Tibial artery (tissue), 4 donors: ENCODE measurements around the gene MEIKIN.
"Not testable (repeated sequence)": the region's sequence is repeated elsewhere in the genome, so short reads cannot be mapped to it uniquely, and the experiment has no call there.

ENCODE experiments used
- DNase-seq, 2 donors: peaks; one replicate each; pipeline ENCODE4 v3.0.0-alpha.2; 2019
- H3K27ac ChIP-seq, 2 donors: fragments of 200-600 bp; sonication (generic) in 1 of 2; 1 replicate in 1 of 2; 2 replicates in 1 of 2; pipeline ENCODE4 v1.5.1; 2018 to 2019; ENCODE audit warnings: mild to moderate bottlenecking in 1 of 2
- H3K27me3 ChIP-seq, 2 donors: fragments of 200-600 bp; sonication (generic) in 1 of 2; one replicate each; pipeline versions ENCODE4 v1.5.1 to v1.6.0; 2016 to 2019
- H3K36me3 ChIP-seq, 3 donors: fragments of 200-600 bp; sonication (generic) in 2 of 3; one replicate each; pipeline ENCODE4 v1.5.1; 2016 to 2019; ENCODE audit warnings: mild to moderate bottlenecking in 2 of 3
- H3K4me1 ChIP-seq, 4 donors: fragments of 200-600 bp; sonication (generic) in 2 of 4; 1 replicate in 3 of 4; 2 replicates in 1 of 4; pipeline ENCODE4 v1.5.1; 2016 to 2019
- H3K4me3 ChIP-seq, 2 donors: fragments of 200-600 bp; sonication (generic) in 1 of 2; 1 replicate in 1 of 2; 2 replicates in 1 of 2; pipeline ENCODE4 v1.5.1; 2018 to 2019; ENCODE audit warnings: mild to moderate bottlenecking in 2 of 2
- H3K9me3 ChIP-seq, 3 donors: fragments of 200-600 bp; sonication (generic) in 1 of 3; one replicate each; pipeline ENCODE4 v1.5.1; 2016 to 2019
- intact Hi-C: fragments of 100-400 bp; cut with DNase I; formaldehyde crosslinking; loops from one replicate; pipeline ENCODE4 v1.15.0; 2023; ENCODE audit warnings: low total_unique reads
- TF ChIP-seq, protein P1 (sequence below), 2 experiments: fragments of 200-600 bp in 1 of 2; fragments of 450-650 bp in 1 of 2; IDR thresholded peaks; one replicate each; pipeline ENCODE4 v1.5.1; 2017 to 2019; ENCODE audit warnings: antibody characterized with exemption in 2 of 2, mild to moderate bottlenecking in 1 of 2, moderate library complexity in 1 of 2

MEIKIN gene

DNA sequence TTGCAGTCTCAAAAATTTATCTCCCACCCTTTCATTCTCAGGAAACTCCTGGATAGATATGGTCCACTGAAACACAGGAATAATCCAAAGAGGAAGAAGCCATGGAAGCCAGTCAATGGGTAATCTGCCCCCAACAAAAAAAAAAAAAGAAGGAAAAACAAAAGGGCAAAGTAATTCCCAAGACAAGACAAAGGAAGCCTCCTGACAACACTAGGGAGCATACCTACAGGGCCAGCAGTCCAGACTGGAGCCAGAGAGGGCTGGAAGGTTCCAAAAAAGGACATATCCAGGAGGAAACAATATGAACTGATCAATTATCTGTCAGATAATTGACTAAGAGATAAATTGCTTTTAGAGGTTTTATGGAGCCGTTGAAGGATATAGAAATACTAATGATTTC, 161.6 kb downstream of the MEIKIN start:
- Histone ChIP-seq H3K4me1 (peaks cover 0 to 50% (median 10%) of the 10 kb centered on the region in 4 donors), H3K27ac (no peak overlapping the region), H3K9me3 (no peaks in the 10 kb centered on the region), H3K4me3 (no peak overlapping the region), H3K36me3 (no peaks in the 10 kb centered on the region), H3K27me3 (no peaks in the 10 kb centered on the region)
- no peak for DNase-seq
- TF ChIP-seq, protein P1, sequence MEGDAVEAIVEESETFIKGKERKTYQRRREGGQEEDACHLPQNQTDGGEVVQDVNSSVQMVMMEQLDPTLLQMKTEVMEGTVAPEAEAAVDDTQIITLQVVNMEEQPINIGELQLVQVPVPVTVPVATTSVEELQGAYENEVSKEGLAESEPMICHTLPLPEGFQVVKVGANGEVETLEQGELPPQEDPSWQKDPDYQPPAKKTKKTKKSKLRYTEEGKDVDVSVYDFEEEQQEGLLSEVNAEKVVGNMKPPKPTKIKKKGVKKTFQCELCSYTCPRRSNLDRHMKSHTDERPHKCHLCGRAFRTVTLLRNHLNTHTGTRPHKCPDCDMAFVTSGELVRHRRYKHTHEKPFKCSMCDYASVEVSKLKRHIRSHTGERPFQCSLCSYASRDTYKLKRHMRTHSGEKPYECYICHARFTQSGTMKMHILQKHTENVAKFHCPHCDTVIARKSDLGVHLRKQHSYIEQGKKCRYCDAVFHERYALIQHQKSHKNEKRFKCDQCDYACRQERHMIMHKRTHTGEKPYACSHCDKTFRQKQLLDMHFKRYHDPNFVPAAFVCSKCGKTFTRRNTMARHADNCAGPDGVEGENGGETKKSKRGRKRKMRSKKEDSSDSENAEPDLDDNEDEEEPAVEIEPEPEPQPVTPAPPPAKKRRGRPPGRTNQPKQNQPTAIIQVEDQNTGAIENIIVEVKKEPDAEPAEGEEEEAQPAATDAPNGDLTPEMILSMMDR (IDR thresholded peaks at IDR 0.05), result no peak
- intact Hi-C loops, result no loop called here

DNA sequence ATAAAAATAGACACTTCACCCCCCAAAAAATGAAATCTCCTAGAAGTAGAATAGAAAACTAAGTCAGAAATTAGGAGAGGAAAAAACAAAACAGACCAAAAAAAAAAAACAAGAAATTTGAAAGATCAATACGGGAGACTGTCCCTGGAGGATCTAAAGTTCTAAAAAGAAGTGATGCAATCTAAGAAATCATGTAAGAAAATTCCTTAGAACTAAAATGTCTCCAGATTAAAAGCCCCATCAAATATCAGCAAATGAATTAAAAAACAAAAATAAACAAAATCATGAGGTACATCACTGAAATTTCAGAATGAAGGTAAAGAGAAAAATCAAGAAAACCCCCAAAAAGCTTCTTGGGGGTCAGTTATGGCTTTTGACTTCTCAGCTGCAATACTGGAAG, 162.1 kb downstream of the MEIKIN start:
- intact Hi-C loops, result no loop called here
- no peaks in the 10 kb centered on the region for H3K9me3 ChIP-seq
- TF ChIP-seq, protein P1 (IDR thresholded peaks at IDR 0.05), result no peak

DNA sequence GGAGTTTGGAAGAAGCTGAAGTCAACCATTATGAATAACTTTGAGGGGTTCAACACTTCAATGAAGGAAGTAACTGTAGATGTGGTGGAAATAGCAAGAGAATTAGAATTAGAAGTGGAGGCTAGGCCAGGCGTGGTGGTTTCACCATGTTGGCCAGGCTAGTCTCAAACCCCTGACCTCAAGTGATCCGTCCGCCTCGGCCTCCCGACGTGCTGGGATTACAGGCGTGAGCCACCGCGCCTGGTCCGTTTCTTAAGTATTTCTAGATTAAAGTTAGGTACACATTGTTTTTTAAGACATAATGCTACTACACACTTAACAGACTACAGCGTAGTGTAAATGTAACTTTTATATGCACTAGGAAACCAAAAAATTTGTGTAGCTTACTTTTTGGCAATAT, 162.7 kb downstream of the MEIKIN start:
- Histone ChIP-seq H3K36me3 (no peaks in the 10 kb centered on the region), H3K4me3 (no peak overlapping the region), H3K27ac (no peak overlapping the region), H3K9me3 (no peaks in the 10 kb centered on the region), H3K4me1 (peaks cover 0 to 47% (median 10%) of the 10 kb centered on the region in 4 donors), H3K27me3 (no peaks in the 10 kb centered on the region)
- intact Hi-C loops, result no loop called here
- no peak for DNase-seq
- TF ChIP-seq, protein P1 (IDR thresholded peaks at IDR 0.05), result no peak

More for the DNA sequence above, 162.1 kb downstream of the MEIKIN start:
- H3K27me3 ChIP-seq, result no peaks in the 10 kb centered on the region
- H3K27ac ChIP-seq, result no peak overlapping the region
- DNase-seq, result no peak
- no peak overlapping the region for H3K4me3 ChIP-seq
- peaks cover 0 to 50% (median 10%) of the 10 kb centered on the region in 4 donors for H3K4me1 ChIP-seq
- H3K36me3 ChIP-seq, result no peaks in the 10 kb centered on the region

DNA sequence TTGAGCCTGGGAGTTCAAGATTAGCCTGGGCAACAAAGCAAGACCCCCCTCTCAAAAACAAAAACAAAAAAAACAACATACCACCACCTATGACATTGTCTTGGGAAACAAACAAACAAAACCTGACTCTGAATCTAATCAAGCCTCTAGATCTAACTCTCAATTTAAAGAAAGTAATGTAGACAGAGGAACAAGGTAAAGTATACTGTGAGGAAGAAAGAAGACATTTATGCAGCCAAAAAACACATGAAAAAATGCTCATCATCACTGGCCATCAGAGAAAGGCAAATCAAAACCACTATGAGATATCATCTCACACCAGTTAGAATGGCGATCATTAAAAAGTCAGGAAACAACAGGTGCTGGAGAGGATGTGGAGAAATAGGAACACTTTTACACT, 167.3 kb downstream of the MEIKIN start:
- DNase-seq, H3K36me3 ChIP-seq, H3K27ac ChIP-seq, H3K9me3 ChIP-seq, H3K27me3 ChIP-seq, intact Hi-C loops, H3K4me3 ChIP-seq: not testable (repeated sequence)
- peaks cover 0 to 68% (median 23%) of the 10 kb centered on the region in 4 donors for H3K4me1 ChIP-seq

DNA sequence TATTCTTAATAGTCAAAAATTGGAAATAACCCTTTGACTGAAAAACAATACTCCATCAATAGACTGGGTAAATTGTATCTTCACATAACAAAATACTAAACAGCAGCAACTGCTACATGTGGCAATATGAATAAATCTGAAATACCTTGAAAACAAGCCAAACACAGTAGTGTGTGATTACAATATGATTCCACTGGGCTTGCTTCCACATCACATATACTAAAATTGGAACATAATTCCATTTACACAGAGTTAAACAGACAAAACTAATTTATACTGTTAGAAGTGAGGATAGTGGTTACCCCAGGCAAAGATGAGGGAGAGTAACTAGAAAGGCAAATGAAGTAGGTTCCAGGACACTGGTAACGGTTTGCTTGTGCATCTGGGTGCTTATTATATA, 169.0 kb downstream of the MEIKIN start:
- TF ChIP-seq, protein P1 (IDR thresholded peaks at IDR 0.05), result no peak
- intact Hi-C loops, result no loop called here
- H3K4me1 ChIP-seq, result peaks cover 0 to 64% (median 19%) of the 10 kb centered on the region in 4 donors

DNA sequence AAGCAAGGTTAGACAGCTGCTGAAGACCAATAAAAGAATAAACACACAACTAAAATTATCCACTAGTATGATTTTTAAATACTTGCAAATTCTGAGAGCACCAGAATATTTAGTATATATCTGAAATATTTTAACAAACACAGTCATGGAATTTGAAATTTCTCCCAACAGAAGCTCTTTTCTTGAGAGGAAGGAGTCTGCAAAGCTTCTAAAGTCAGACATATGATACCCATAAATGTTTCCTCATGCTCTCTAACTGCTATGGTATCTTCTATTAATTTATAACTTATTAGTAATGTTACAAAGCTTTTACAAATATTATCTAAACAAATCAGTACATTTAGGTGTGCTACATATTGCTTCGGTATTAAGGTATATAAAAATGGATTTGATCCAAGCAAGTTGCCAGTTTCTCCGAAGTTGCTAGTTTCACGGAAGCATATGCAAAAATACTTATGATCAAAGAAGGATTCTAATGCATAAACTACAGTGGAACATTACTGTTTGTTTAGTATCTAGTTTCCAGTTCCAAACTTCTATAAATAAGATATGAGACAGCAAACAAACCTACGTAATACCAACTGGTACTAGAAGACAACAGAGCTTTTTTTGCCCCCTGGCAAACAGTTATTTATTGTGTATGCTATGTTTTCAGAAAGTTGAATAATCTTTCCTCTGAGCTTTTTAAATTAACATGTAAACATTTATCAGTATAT, 170.7 kb downstream of the MEIKIN start:
- intact Hi-C loops, result no loop called here
- H3K4me1 ChIP-seq, result peaks cover 0 to 71% (median 29%) of the 10 kb centered on the region in 4 donors

More for the DNA sequence above, 169.0 kb downstream of the MEIKIN start:
- no peaks in the 10 kb centered on the region for H3K9me3 ChIP-seq
- no peak for DNase-seq
- H3K27me3 ChIP-seq, result no peaks in the 10 kb centered on the region
- H3K4me3 ChIP-seq, result no peak overlapping the region
- no peaks in the 10 kb centered on the region for H3K36me3 ChIP-seq
- no peak overlapping the region for H3K27ac ChIP-seq

More for the DNA sequence above, 170.7 kb downstream of the MEIKIN start:
- DNase-seq, result no peak
- Histone ChIP-seq H3K36me3 (no peaks in the 10 kb centered on the region), H3K9me3 (no peaks in the 10 kb centered on the region), H3K4me3 (no peak overlapping the region), H3K27ac (no peak overlapping the region), H3K27me3 (no peaks in the 10 kb centered on the region)
- TF ChIP-seq, protein P1 (IDR thresholded peaks at IDR 0.05), result no peak
